B cell (primary cell): ENCODE results near the gene MRPL55. TPM values are rescaled to one million over a fixed set of nuclear protein-coding genes. Genes with fewer than 3 reads are reported as not detected.

Experiments used
- ATAC-seq: fragments of 200-7000 bp; cut with Tn5 transposase; one replicate; pipeline ENCODE4 v1.10.0; 2021; ENCODE audit warnings: low read depth, mild to moderate bottlenecking, moderate number of reproducible peaks, moderate library complexity
- CTCF ChIA-PET: fragments of 350-600 bp; sonication (Branson Sonifier 250); formaldehyde crosslinking; loops from one replicate; lab custom pipeline; 2021; ENCODE audit warnings: antibody characterized with exemption, inconsistent platforms; lab: Charles Lee
- POLR2A ChIA-PET: fragments of 350-600 bp; sonication (Branson Sonifier 250); formaldehyde crosslinking; loops from one replicate; lab custom pipeline; 2021; ENCODE audit warnings: antibody characterized with exemption; lab: Charles Lee
- DNase-seq: peaks from one replicate; pipeline ENCODE4 v3.0.0; 2013
- H2AFZ ChIP-seq: 2 replicates; pipeline ENCODE4 v1.6.1; 2012; ENCODE audit warnings: mild to moderate bottlenecking, low read depth, low read length; ENCODE audit not compliant: insufficient read depth, poor library complexity, severe bottlenecking
- H3K27ac ChIP-seq, 2 donors: 1 replicate in 1 of 2; 2 replicates in 1 of 2; pipeline ENCODE4 v1.5.1; 2012 to 2013; ENCODE audit warnings: low read length in 2 of 2, mild to moderate bottlenecking in 2 of 2, moderate library complexity in 1 of 2
- H3K27me3 ChIP-seq, 4 experiments: fragments of 200-600 bp in 1 of 4; sonication (generic) in 1 of 4; replicated peaks in 1 of 4; 1 replicate in 2 of 4; 2 replicates in 2 of 4; pipeline versions ENCODE4 v1.6.1 to v1.7.0; 2013 to 2016; ENCODE audit warnings: low read length in 3 of 4, mild to moderate bottlenecking in 2 of 4, mixed read lengths in 1 of 4, moderate library complexity in 1 of 4; ENCODE audit not compliant: insufficient read depth in 4 of 4, control insufficient read depth in 3 of 4; ENCODE audit errors: control extremely low read depth in 1 of 4
- H3K36me3 ChIP-seq, 2 experiments: replicated peaks in 1 of 2; 1 replicate in 1 of 2; 2 replicates in 1 of 2; pipeline versions ENCODE4 v1.6.1 to v1.7.1; 2013; ENCODE audit warnings: low read length in 1 of 2; ENCODE audit not compliant: insufficient read depth in 2 of 2, control insufficient read depth in 1 of 2; ENCODE audit errors: control extremely low read depth in 1 of 2, extremely low read depth in 1 of 2
- H3K4me1 ChIP-seq, 2 donors: fragments of 200-600 bp in 1 of 2; sonication (generic) in 1 of 2; 1 replicate in 1 of 2; 2 replicates in 1 of 2; pipeline versions ENCODE4 v1.5.1 to v1.6.1; 2013 to 2017; ENCODE audit warnings: low read length in 2 of 2; ENCODE audit not compliant: control insufficient read depth in 2 of 2, insufficient read depth in 2 of 2
- H3K4me2 ChIP-seq: replicated peaks from 2 replicates; pipeline ENCODE3; 2012; ENCODE audit warnings: mild to moderate bottlenecking, low read depth, low read length; ENCODE audit not compliant: poor library complexity, severe bottlenecking
- H3K4me3 ChIP-seq, 5 experiments: fragments of 200-600 bp in 1 of 5; sonication (generic) in 1 of 5; 1 replicate in 3 of 5; 2 replicates in 2 of 5; pipeline versions ENCODE4 v1.5.1 to v1.7.0; 2011 to 2016; ENCODE audit warnings: low read length in 4 of 5, mild to moderate bottlenecking in 4 of 5, low read depth in 2 of 5, control low read depth in 1 of 5, moderate library complexity in 1 of 5; ENCODE audit not compliant: insufficient read depth in 1 of 5; ENCODE audit errors: control extremely low read depth in 1 of 5, extremely low read depth in 1 of 5
- H3K79me2 ChIP-seq: fragments of 200-600 bp; sonication (generic); one replicate; pipeline ENCODE4 v1.6.0; 2016; ENCODE audit warnings: low read length; ENCODE audit not compliant: control insufficient read depth, insufficient read depth
- H3K9ac ChIP-seq: fragments of 200-600 bp; sonication (generic); 2 replicates; pipeline ENCODE4 v1.6.1; 2017; ENCODE audit warnings: mild to moderate bottlenecking, low read length, moderate library complexity
- H3K9me3 ChIP-seq, 3 donors: one replicate each; pipeline versions ENCODE4 v1.6.1 to v1.7.1; 2013; ENCODE audit warnings: low read length in 2 of 3; ENCODE audit not compliant: control insufficient read depth in 2 of 3, insufficient read depth in 1 of 3; ENCODE audit errors: control extremely low read depth in 1 of 3
- H4K20me1 ChIP-seq: 2 replicates; pipeline ENCODE4 v1.6.0; 2012; ENCODE audit warnings: mild to moderate bottlenecking, low read length; ENCODE audit not compliant: insufficient read depth, control insufficient read depth, poor library complexity, severe bottlenecking
- H3K27ac Mint-ChIP-seq: one replicate; pipeline ENCODE4 v1.8.0; 2021; ENCODE audit warnings: mixed read lengths
- H3K27me3 Mint-ChIP-seq: one replicate; pipeline ENCODE4 v1.8.0; 2021; ENCODE audit warnings: mixed read lengths
- H3K4me1 Mint-ChIP-seq: one replicate; pipeline ENCODE4 v1.8.0; 2021; ENCODE audit warnings: mixed read lengths
- H3K4me3 Mint-ChIP-seq: one replicate; pipeline ENCODE4 v1.8.0; 2021; ENCODE audit warnings: mixed read lengths
- H3K9me3 Mint-ChIP-seq: one replicate; pipeline ENCODE4 v1.8.0; 2022; ENCODE audit warnings: mixed read lengths; ENCODE audit not compliant: insufficient read depth
- EZH2 ChIP-seq: IDR thresholded peaks from 2 replicates; pipeline ENCODE4 v1.6.1; 2012; ENCODE audit warnings: borderline replicate concordance, low read depth, mild to moderate bottlenecking, moderate library complexity, low read length; ENCODE audit not compliant: insufficient read depth, poor library complexity, severe bottlenecking
- WGBS: methylation state at CpG from one replicate; pipeline ENCODE4 v1.1.5; 2013; ENCODE audit warnings: missing lambda C conversion rate; ENCODE audit not compliant: insufficient coverage; 5-methylcytosine and 5-hydroxymethylcytosine counted together
- intact Hi-C: fragments of 100-400 bp; cut with micrococcal nuclease; formaldehyde crosslinking; loops from one replicate; pipeline ENCODE4 v1.10.0; 2022
- polyA plus RNA-seq: library from polyadenylated mRNA; depleted of rRNA; stranded (reverse); fragments of >200 nt; gene quantifications from 2 replicates; pipeline ENCODE4 v1.2.3, GENCODE V29; 2012
- total RNA-seq, 2 donors: library from RNA; stranded (reverse); fragments of 120-200 nt in 1 of 2; gene quantifications; 1 replicate in 1 of 2; 2 replicates in 1 of 2; pipeline versions ENCODE4 v1.2.3 to v1.2.4, GENCODE V29; 2013 to 2022
- TF ChIP-seq, protein P1 (sequence below): fragments of 200-600 bp; IDR thresholded peaks from one replicate; pipeline ENCODE4 v1.8.0; 2022; ENCODE audit warnings: antibody characterized with exemption, mild to moderate bottlenecking

MRPL55 gene
- total and polyA plus RNA-seq, 2 donors (not counting 1 experiment from before 2014, with no cell fraction given): 38.9 to 297 TPM

DNA sequence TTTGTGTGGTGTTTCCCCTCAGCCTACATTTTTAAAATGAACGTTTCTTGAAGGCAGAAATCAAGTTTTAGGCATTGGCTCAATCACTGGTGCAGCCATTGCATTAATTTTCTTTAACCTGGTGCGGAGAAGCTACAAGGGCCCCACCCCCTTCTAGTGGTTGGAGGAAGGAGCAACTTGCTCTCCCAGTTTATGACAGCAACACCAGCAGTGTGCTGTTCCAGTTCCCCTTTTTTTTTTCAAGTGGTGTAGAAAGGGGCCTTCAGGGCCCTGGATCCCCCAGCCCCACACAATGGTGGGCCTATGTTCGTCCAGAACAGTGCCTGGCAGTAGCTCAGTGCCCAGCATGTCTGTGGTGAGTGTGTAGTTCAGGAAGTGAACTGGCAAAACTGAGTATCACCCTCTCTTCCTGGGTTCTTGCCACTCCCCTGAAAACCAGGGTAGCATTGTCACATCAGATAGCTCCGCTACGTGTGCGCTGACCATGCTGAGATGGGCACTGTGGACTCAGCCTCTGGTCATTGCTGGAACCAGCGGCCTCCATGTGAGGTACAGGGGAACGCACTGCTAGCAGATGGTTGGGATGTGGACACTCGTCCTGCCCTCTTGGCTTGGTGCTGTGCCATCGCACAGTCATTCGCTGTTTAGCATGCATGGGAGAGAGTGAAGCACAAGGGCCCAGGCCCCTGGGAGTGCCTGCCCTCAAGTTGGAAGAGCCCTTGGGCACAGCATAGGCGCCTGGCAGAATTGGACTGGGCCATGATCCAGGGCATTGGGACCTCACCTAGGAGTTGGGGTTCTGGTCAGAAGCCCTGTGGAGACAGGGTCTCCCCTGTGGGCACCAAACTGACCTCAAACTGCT is 19.3 kb downstream of the MRPL55 start:
- H3K27ac Mint-ChIP-seq: peak overlapping the region; percentile 15
- TF ChIP-seq, protein P1, sequence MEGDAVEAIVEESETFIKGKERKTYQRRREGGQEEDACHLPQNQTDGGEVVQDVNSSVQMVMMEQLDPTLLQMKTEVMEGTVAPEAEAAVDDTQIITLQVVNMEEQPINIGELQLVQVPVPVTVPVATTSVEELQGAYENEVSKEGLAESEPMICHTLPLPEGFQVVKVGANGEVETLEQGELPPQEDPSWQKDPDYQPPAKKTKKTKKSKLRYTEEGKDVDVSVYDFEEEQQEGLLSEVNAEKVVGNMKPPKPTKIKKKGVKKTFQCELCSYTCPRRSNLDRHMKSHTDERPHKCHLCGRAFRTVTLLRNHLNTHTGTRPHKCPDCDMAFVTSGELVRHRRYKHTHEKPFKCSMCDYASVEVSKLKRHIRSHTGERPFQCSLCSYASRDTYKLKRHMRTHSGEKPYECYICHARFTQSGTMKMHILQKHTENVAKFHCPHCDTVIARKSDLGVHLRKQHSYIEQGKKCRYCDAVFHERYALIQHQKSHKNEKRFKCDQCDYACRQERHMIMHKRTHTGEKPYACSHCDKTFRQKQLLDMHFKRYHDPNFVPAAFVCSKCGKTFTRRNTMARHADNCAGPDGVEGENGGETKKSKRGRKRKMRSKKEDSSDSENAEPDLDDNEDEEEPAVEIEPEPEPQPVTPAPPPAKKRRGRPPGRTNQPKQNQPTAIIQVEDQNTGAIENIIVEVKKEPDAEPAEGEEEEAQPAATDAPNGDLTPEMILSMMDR: no peak
- TF ChIP-seq EZH2: no peak
- intact Hi-C loops: no loop called here
- H3K27me3 ChIP-seq: no peaks in the 10 kb centered on the region
- WGBS: 90% methylated on average over 9 of the region's 12 CpGs
- H3K27ac ChIP-seq: peak overlapping the region; percentile 11 to 28
- DNase-seq (peak; percentile 49), ATAC-seq (peak; percentile 65)
- peaks cover 0 to 25% of the 10 kb centered on the region in 2 experiments for H3K36me3 ChIP-seq
- peaks cover 68 to 74% of the 10 kb centered on the region in 2 donors for H3K4me1 ChIP-seq
- peak overlapping the region; percentile 69 for H3K4me3 Mint-ChIP-seq
- H3K4me2 ChIP-seq: peak overlapping the region; percentile 49
- no peak overlapping the region for H3K9ac ChIP-seq
- no peak overlapping the region for H3K4me3 ChIP-seq
- peaks cover 77% of the 10 kb centered on the region for H3K4me1 Mint-ChIP-seq
- peaks cover 98% of the 10 kb centered on the region for H4K20me1 ChIP-seq
- H3K79me2 ChIP-seq: peaks cover 100% of the 10 kb centered on the region
- no peaks in the 10 kb centered on the region for H3K27me3 Mint-ChIP-seq
- ChIA-PET POLR2A (interaction anchor here (0.7 kb wide), 1 partner anchor 59 kb away, joined by 3 read pairs; no protein-coding TSS in a partner anchor), CTCF (interaction anchor here (1.3 kb wide), 1 partner anchor 10 kb away, joined by 3 read pairs; no protein-coding TSS in a partner anchor)
- H3K9me3 Mint-ChIP-seq: peaks cover 3% of the 10 kb centered on the region
- no peak overlapping the region for H2AFZ ChIP-seq
- H3K9me3 ChIP-seq: peaks cover 0 to 14% (median 8%) of the 10 kb centered on the region in 3 donors
